Psoas muscle (tissue), 8 donors: Measurements from ENCODE around the gene NFATC2. TPM values are rescaled to one million over a fixed set of nuclear protein-coding genes. Genes with fewer than 3 reads are reported as not detected.

Experiments used
- ATAC-seq, 4 donors: fragments of 200-7000 bp; cut with Tn5 transposase; one replicate each; pipeline ENCODE4 v1.9.1; 2020; ENCODE audit warnings: moderate library complexity in 3 of 4, mild to moderate bottlenecking in 2 of 4
- DNase-seq, 2 donors: peaks; one replicate each; pipeline ENCODE4 v3.0.0-alpha.2; 2020
- H3K27ac ChIP-seq: fragments of 200-600 bp; one replicate; pipeline ENCODE4 v1.8.0; 2022
- H3K27me3 ChIP-seq, 3 donors: fragments of 200-600 bp in 1 of 3; one replicate each; pipeline versions ENCODE4 v1.6.1 to v1.8.0; 2013 to 2022; ENCODE audit warnings: low read length in 2 of 3, mild to moderate bottlenecking in 2 of 3, moderate library complexity in 1 of 3; ENCODE audit not compliant: insufficient read depth in 3 of 3
- H3K36me3 ChIP-seq, 2 donors: fragments of 200-600 bp in 1 of 2; one replicate each; pipeline versions ENCODE4 v1.6.1 to v1.8.0; 2013 to 2022; ENCODE audit warnings: low read depth in 1 of 2, mild to moderate bottlenecking in 1 of 2, moderate library complexity in 1 of 2; ENCODE audit not compliant: insufficient read depth in 1 of 2
- H3K4me1 ChIP-seq: fragments of 200-600 bp; one replicate; pipeline ENCODE4 v1.8.0; 2022
- H3K4me3 ChIP-seq: fragments of 200-600 bp; one replicate; pipeline ENCODE4 v1.8.0; 2022; ENCODE audit warnings: mild to moderate bottlenecking
- H3K9me3 ChIP-seq: fragments of 200-600 bp; one replicate; pipeline ENCODE4 v1.8.0; 2022
- CTCF ChIP-seq: fragments of 200-600 bp; IDR thresholded peaks from one replicate; pipeline ENCODE4 v1.8.0; 2022; ENCODE audit warnings: antibody characterized with exemption
- WGBS, 3 donors: extraction: QIAGEN DNeasy Blood & Tissue Kit; methylation state at CpG; one replicate each; pipeline versions ENCODE4 v1.1.6 to v1.1.7; 2013; 5-methylcytosine and 5-hydroxymethylcytosine counted together
- intact Hi-C, 2 donors: fragments of 100-400 bp; cut with DNase I; formaldehyde crosslinking; loops; one replicate each; pipeline versions ENCODE4 v1.11.0 to v1.14.2; 2022
- long read RNA-seq, 2 donors: library from polyadenylated mRNA; unstranded; transcript quantifications; one replicate each; pipeline ENCODE4 v2.0.0, GENCODE V29; 2021
- polyA plus RNA-seq, 3 donors: library from polyadenylated mRNA; stranded (reverse); fragments of 200-250 nt; gene quantifications; one replicate each; pipeline ENCODE4 v1.2.3, GENCODE V29; 2013
- total RNA-seq, 4 donors: library from RNA; stranded (reverse); fragmentation: NEBNext Ultra II Directional in 2 of 4; extraction: Animal tissue kit (Norgen Biotek cat#: 25700) in 2 of 4; gene quantifications; one replicate each; pipeline versions ENCODE4 v1.2.1 to v1.2.4, GENCODE V29; 2021 to 2023
- donor health status: healthy with polysubstance abuse.
- donor health status: DM: no; HTN: no; CAD: no; lungs with moderate emphysema.
- donor health status: Bipolar disorder and iron deficiency.
- donor health status: healthy.
- donor health status: DM: yes; HTN: yes; CAD: no.
- donor health status: DM: no; HTN: no; CAD: no.
- donor health status: DM: no; HTN: no; CAD: no.
- donor health status: DM: yes; HTN: yes; CAD: no.

Gene NFATC2
- total RNA-seq (1 to 10 TPM in 3 of 4 donors, under 1 TPM in 1; 0.64 to 3.1 (median 2.1) TPM), polyA plus RNA-seq (under 1 TPM; 0.18 to 0.64 (median 0.48) TPM)
- long read RNA-seq, donor 1, partial matches to known transcripts, result 1 of 1 reads
- long read RNA-seq, donor 1, other reads (novel, unspliced or antisense), result 0 of 1 reads
- long read RNA-seq, donor 2, partial matches to known transcripts, result 0 of 1 reads
- long read RNA-seq, donor 2, other reads (novel, unspliced or antisense), result 1 of 1 reads

GRCh38 chr20:51542571-51543421 is at the start of gene NFATC2:
Gene NFATC2, minus strand, starts transcription at chr20:51542719. Its CDS starts 220 bp downstream, at chr20:51542499.
- intact Hi-C loops, result loop anchor here in 1 of 2 donors (5.0 kb wide), 1 partner anchor 50 kb away; no protein-coding TSS in a partner anchor
- Histone ChIP-seq H3K27me3 (no peaks in the 10 kb centered on the region), H3K36me3 (no peaks in the 10 kb centered on the region), H3K4me3 (peak within 1 kb of the TSS; percentile 75), H3K27ac (peak within 1 kb of the TSS; percentile 89), H3K4me1 (peaks cover 19% of the 10 kb centered on the region), H3K9me3 (no peaks in the 10 kb centered on the region)
- peak; percentile 47 to 78 for DNase-seq
- TF ChIP-seq CTCF, result peak; percentile 4
- 3 to 10% (median 4%) methylated on average over 23 to 64 of the region's 67 CpGs for WGBS, 3 donors
- peak; percentile 75 to 91 (median 87) for ATAC-seq

- Histone ChIP-seq H3K4me3 (no peak overlapping the region), H3K27ac (no peak overlapping the region), H3K36me3 (no peaks in the 10 kb centered on the region), H3K4me1 (peaks cover 5% of the 10 kb centered on the region), H3K9me3 (no peaks in the 10 kb centered on the region), H3K27me3 (no peaks in the 10 kb centered on the region)
- intact Hi-C loops, result loop anchor here in 1 of 2 donors (5.0 to 10.0 kb wide), 2 partner anchors 50 to 607 kb away; partner anchors contain the start of gene NFATC2
- no peak for TF ChIP-seq CTCF
- WGBS, 3 donors, result 84 to 88% (median 85%) methylated on average over 10 of the region's 10 CpGs
- no peak for DNase-seq
- no peak for ATAC-seq
Measured at GRCh38 chr20:51591871-51592270, 49.4 kb upstream of the NFATC2 start.

- no peak for DNase-seq
- 71 to 80% (median 80%) methylated on average over 3 of the region's 3 CpGs for WGBS, 3 donors
- no peak for ATAC-seq
- no peak for TF ChIP-seq CTCF
- H3K4me1 ChIP-seq, result no peaks in the 10 kb centered on the region
- H3K27me3 ChIP-seq, result no peaks in the 10 kb centered on the region
- no peaks in the 10 kb centered on the region for H3K9me3 ChIP-seq
- H3K27ac ChIP-seq, result no peak overlapping the region
- H3K4me3 ChIP-seq, result no peak overlapping the region
- intact Hi-C loops, result no loop called here
- H3K36me3 ChIP-seq, result no peaks in the 10 kb centered on the region
Measured at GRCh38 chr20:51588762-51589161, 46.2 kb upstream of the NFATC2 start.

GRCh38 chr20:51587145-51587544 is 44.6 kb upstream of the NFATC2 start:
- 92 to 97% (median 94%) methylated on average over 4 of the region's 4 CpGs for WGBS, 3 donors
- no peaks in the 10 kb centered on the region for H3K9me3 ChIP-seq
- H3K36me3 ChIP-seq, result no peaks in the 10 kb centered on the region
- H3K27me3 ChIP-seq, result no peaks in the 10 kb centered on the region
- ATAC-seq, result no peak
- no peak overlapping the region for H3K4me3 ChIP-seq
- H3K4me1 ChIP-seq, result no peaks in the 10 kb centered on the region
- intact Hi-C loops, result no loop called here
- no peak for DNase-seq
- no peak overlapping the region for H3K27ac ChIP-seq
- no peak for TF ChIP-seq CTCF
